SU-DHL-6 (cell line): ENCODE results near the gene PRKG2.

ENCODE experiments used
- H2AFZ ChIP-seq: fragments of 200-600 bp; sonication (generic); 2 replicates; pipeline ENCODE4 v1.6.1; 2014; ENCODE audit warnings: low read depth, mild to moderate bottlenecking, moderate library complexity, mixed read lengths, antibody characterized with exemption, low read length; ENCODE audit not compliant: severe bottlenecking
- H3F3A ChIP-seq: fragments of 200-600 bp; shearing (Covaris generic); 2 replicates; pipeline ENCODE4 v1.6.0; 2016; ENCODE audit warnings: antibody characterized with exemption, mild to moderate bottlenecking; ENCODE audit not compliant: insufficient read depth
- H3K27ac ChIP-seq: fragments of 200-600 bp; sonication (generic); 2 replicates; pipeline ENCODE4 v1.5.1; 2016; ENCODE audit warnings: low read depth, mild to moderate bottlenecking, low read length, moderate library complexity, mixed read lengths
- H3K27me3 ChIP-seq: fragments of 200-600 bp; sonication (generic), shearing (Covaris generic); 2 replicates; pipeline ENCODE4 v1.6.0; 2014; ENCODE audit warnings: mild to moderate bottlenecking, low read length
- H3K36me3 ChIP-seq: fragments of 200-600 bp; sonication (generic); 2 replicates; pipeline ENCODE4 v1.6.1; 2014; ENCODE audit warnings: mild to moderate bottlenecking, low read length, mixed read lengths
- H3K4me2 ChIP-seq: fragments of 300-600, 200-600 bp; shearing (Covaris generic), sonication (generic); 2 replicates; pipeline ENCODE4 v1.6.0; 2014; ENCODE audit warnings: low read length, low read depth, mild to moderate bottlenecking; ENCODE audit not compliant: poor library complexity, severe bottlenecking
- H3K4me3 ChIP-seq: fragments of 200-600 bp; sonication (generic); 2 replicates; pipeline ENCODE4 v1.5.1; 2014; ENCODE audit warnings: antibody characterized with exemption, low read length, mild to moderate bottlenecking, mixed read lengths; ENCODE audit not compliant: insufficient read depth, poor library complexity, severe bottlenecking
- H3K79me2 ChIP-seq: fragments of 200-600 bp; sonication (generic); 2 replicates; pipeline ENCODE4 v1.6.1; 2014; ENCODE audit warnings: mild to moderate bottlenecking, low read length, moderate library complexity; ENCODE audit not compliant: insufficient read depth
- H3K9ac ChIP-seq: fragments of 200-600 bp; sonication (generic); 2 replicates; pipeline ENCODE4 v1.7.0; 2014; ENCODE audit warnings: mild to moderate bottlenecking, low read length
- H3K9me2 ChIP-seq: fragments of 200-600 bp; sonication (generic); replicated peaks from 2 replicates; pipeline ENCODE4 v1.6.1; 2014; ENCODE audit warnings: low read length; ENCODE audit not compliant: insufficient read depth
- H3K9me3 ChIP-seq: fragments of 200-600 bp; sonication (generic); 2 replicates; pipeline ENCODE4 v1.6.1; 2014; ENCODE audit warnings: low read length, mixed read lengths; ENCODE audit not compliant: insufficient read depth
- H4K20me1 ChIP-seq: fragments of 200-600 bp; sonication (generic); 2 replicates; pipeline ENCODE4 v1.6.1; 2014; ENCODE audit warnings: low read depth, mild to moderate bottlenecking, antibody characterized with exemption, low read length, moderate library complexity, mixed read lengths
- EZH2phosphoT487 ChIP-seq: fragments of 200-600 bp; sonication (generic), shearing (Covaris generic); conservative IDR thresholded peaks from 2 replicates; pipeline ENCODE4 v1.6.1; 2018; ENCODE audit warnings: mild to moderate bottlenecking, antibody characterized with exemption, low read length, moderate library complexity, mixed read lengths
- TF ChIP-seq, protein P1 (sequence below): fragments of 200-600 bp; sonication (generic); IDR thresholded peaks from one replicate; pipeline ENCODE4 v1.5.1; 2017; ENCODE audit warnings: antibody characterized with exemption, mild to moderate bottlenecking, low read length, moderate library complexity; ENCODE audit not compliant: insufficient read depth, poor library complexity, severe bottlenecking

PRKG2 gene

DNA sequence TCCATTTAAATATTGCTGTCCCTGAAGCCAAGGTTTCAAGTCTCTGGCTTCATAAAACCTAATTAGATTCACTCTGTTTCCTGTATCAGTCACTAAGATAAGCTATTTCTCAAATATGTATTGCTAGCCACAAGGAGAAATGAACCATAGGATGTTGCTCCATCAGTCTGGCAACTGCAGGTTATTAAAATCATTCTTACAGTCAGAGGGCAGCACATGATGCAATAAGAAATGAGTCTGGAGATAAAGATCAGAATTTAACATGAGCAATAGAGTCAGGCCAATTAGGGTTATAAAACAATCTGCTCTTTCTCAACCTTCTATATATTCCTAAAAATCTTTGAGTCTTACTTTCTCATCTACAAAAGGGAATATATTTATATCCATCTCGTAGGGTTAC lies 7.2 kb downstream of the PRKG2 start:
- Histone ChIP-seq H2AFZ (no peak overlapping the region), H3K9ac (no peak overlapping the region), H3K27ac (no peak overlapping the region), H3K9me2 (no peaks in the 10 kb centered on the region), H3K4me3 (no peak overlapping the region), H3K9me3 (no peaks in the 10 kb centered on the region), H3F3A (no peaks in the 10 kb centered on the region), H3K27me3 (no peaks in the 10 kb centered on the region), H3K4me2 (no peak overlapping the region), H3K79me2 (no peaks in the 10 kb centered on the region), H4K20me1 (no peaks in the 10 kb centered on the region), H3K36me3 (no peaks in the 10 kb centered on the region)
- no peak for TF ChIP-seq EZH2phosphoT487
- TF ChIP-seq, protein P1, sequence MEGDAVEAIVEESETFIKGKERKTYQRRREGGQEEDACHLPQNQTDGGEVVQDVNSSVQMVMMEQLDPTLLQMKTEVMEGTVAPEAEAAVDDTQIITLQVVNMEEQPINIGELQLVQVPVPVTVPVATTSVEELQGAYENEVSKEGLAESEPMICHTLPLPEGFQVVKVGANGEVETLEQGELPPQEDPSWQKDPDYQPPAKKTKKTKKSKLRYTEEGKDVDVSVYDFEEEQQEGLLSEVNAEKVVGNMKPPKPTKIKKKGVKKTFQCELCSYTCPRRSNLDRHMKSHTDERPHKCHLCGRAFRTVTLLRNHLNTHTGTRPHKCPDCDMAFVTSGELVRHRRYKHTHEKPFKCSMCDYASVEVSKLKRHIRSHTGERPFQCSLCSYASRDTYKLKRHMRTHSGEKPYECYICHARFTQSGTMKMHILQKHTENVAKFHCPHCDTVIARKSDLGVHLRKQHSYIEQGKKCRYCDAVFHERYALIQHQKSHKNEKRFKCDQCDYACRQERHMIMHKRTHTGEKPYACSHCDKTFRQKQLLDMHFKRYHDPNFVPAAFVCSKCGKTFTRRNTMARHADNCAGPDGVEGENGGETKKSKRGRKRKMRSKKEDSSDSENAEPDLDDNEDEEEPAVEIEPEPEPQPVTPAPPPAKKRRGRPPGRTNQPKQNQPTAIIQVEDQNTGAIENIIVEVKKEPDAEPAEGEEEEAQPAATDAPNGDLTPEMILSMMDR, result no peak

DNA sequence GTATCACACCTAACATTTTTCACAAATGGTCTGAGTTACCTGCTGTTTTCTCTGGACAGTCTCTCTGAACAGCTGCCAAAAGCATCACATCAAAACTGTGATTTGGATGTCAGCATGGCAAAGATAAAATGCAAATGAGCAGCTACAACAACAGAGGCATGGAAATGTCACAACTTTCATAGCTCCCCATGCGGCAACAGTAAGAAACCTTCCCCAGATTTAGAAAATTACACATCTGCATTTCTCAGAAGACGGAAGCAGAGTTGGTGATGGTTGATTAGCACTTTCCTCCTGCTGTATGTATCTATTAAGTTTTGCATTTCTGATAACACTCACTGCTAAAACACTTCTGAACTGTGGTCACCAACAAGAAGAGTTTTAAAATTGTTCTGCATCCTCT lies 9.7 kb downstream of the PRKG2 start:
- H4K20me1 ChIP-seq, result no peaks in the 10 kb centered on the region
- H3K36me3 ChIP-seq, result no peaks in the 10 kb centered on the region
- no peak for TF ChIP-seq EZH2phosphoT487
- TF ChIP-seq, protein P1, result no peak
- no peak overlapping the region for H3K27ac ChIP-seq
- H3K4me2 ChIP-seq, result no peak overlapping the region
- H3K27me3 ChIP-seq, result no peaks in the 10 kb centered on the region
- no peaks in the 10 kb centered on the region for H3F3A ChIP-seq
- no peak overlapping the region for H3K4me3 ChIP-seq
- H3K9me2 ChIP-seq, result no peaks in the 10 kb centered on the region
- H3K9me3 ChIP-seq, result no peaks in the 10 kb centered on the region
- H2AFZ ChIP-seq, result no peak overlapping the region
- H3K79me2 ChIP-seq, result no peaks in the 10 kb centered on the region
- H3K9ac ChIP-seq, result no peak overlapping the region

DNA sequence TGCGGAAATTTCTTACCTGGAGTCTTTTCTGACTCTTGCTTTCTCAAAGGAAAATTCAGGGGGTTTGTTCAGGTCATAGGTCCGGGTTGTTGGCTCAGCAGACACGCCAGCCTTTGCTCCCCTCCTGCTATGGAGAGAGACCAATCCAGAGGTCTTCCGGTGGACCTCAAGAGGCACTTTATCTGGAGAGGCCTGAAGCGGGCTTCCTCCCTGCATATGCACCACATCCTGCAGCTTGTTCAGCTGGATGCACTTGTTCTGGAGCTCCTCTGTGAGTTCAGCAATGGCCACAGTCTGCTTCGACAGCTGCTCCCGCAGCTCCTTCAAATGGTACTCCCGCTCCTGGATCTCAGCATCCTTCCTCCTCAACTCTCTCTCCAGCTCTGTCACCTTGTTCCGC lies 10.5 kb downstream of the PRKG2 start:
- H3K4me3 ChIP-seq, result no peak overlapping the region
- H3K9ac ChIP-seq, result no peak overlapping the region
- H3K9me2 ChIP-seq, result no peaks in the 10 kb centered on the region
- H2AFZ ChIP-seq, result no peak overlapping the region
- no peaks in the 10 kb centered on the region for H4K20me1 ChIP-seq
- TF ChIP-seq EZH2phosphoT487, result no peak
- TF ChIP-seq, protein P1, result no peak
- no peaks in the 10 kb centered on the region for H3F3A ChIP-seq
- no peak overlapping the region for H3K27ac ChIP-seq
- no peak overlapping the region for H3K4me2 ChIP-seq
- H3K79me2 ChIP-seq, result no peaks in the 10 kb centered on the region
- H3K36me3 ChIP-seq, result no peaks in the 10 kb centered on the region
- no peaks in the 10 kb centered on the region for H3K9me3 ChIP-seq
- no peaks in the 10 kb centered on the region for H3K27me3 ChIP-seq

DNA sequence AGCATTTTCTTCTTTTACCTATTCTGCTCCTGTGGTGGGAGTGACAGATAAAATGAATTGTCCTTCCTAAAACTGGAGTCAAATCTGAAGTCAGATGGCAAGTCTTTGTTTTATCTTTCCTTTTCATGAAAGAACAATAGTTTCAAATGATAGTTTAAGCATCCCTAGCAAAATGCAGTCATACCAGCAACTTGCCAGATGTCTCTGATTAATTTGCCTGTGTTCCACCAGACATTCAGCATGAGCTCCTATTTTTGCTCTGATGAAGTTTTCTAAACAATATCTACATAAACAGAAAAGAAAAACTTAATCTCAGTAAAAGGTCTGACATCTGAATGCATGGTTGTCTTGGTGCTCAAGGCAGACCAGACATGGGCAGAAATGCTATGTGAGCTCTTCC lies 15.2 kb downstream of the PRKG2 start:
- Histone ChIP-seq H3K4me3 (no peak overlapping the region), H3K27ac (no peak overlapping the region), H3K27me3 (no peaks in the 10 kb centered on the region), H4K20me1 (no peaks in the 10 kb centered on the region), H3K9me2 (no peaks in the 10 kb centered on the region), H3K4me2 (no peak overlapping the region), H3K9me3 (no peaks in the 10 kb centered on the region), H3K36me3 (no peaks in the 10 kb centered on the region), H2AFZ (no peak overlapping the region), H3K9ac (no peak overlapping the region), H3K79me2 (no peaks in the 10 kb centered on the region), H3F3A (no peaks in the 10 kb centered on the region)
- TF ChIP-seq EZH2phosphoT487, result no peak
- TF ChIP-seq, protein P1, result no peak
